Activated CD4-positive, alpha-beta T cell treated with anti-CD3 and anti-CD28 coated beads, Interleukin-2, amount 50 U/mL, for 16 hours (primary cell): ENCODE measurements around the gene GAPDH.
"Not testable (repeated sequence)": the region's sequence is repeated elsewhere in the genome, so short reads cannot be mapped to it uniquely, and the experiment has no call there.

Experiments used
- DNase-seq: peaks from one replicate; pipeline ENCODE4 v3.0.0-alpha.2; 2020

GAPDH gene

GRCh38 chr12:6547987-6548386 is 13.7 kb downstream of the GAPDH start:
- no peak for DNase-seq

GRCh38 chr12:6548556-6548955 is 14.2 kb downstream of the GAPDH start:
- no peak for DNase-seq

- DNase-seq = no peak
Measured at GRCh38 chr12:6548966-6549683, 14.8 kb downstream of the GAPDH start.

- no peak for DNase-seq
Measured at GRCh38 chr12:6549684-6550151, 15.4 kb downstream of the GAPDH start.

GRCh38 chr12:6550294-6551062 is 16.2 kb downstream of the GAPDH start:
- DNase-seq = no peak

- DNase-seq = no peak
Measured at GRCh38 chr12:6551063-6551461, 16.7 kb downstream of the GAPDH start.

- no peak for DNase-seq
Measured at GRCh38 chr12:6551496-6552139, 17.3 kb downstream of the GAPDH start.

- no peak for DNase-seq
Measured at GRCh38 chr12:6552140-6552551, 17.8 kb downstream of the GAPDH start.

GRCh38 chr12:6553051-6553868 is 18.9 kb downstream of the GAPDH start:
- no peak for DNase-seq

GRCh38 chr12:6554168-6555017 is 20.1 kb downstream of the GAPDH start:
- DNase-seq = peak; percentile 87

- no peak for DNase-seq
Measured at GRCh38 chr12:6555018-6555691, 20.8 kb downstream of the GAPDH start.

- not testable (repeated sequence) for DNase-seq
Measured at GRCh38 chr12:6556496-6556817, 22.1 kb downstream of the GAPDH start.

- no peak for DNase-seq
Measured at GRCh38 chr12:6556857-6557256, 22.5 kb downstream of the GAPDH start.

- DNase-seq = peak; percentile 76
Measured at GRCh38 chr12:6558014-6558760, 23.9 kb downstream of the GAPDH start.

GRCh38 chr12:6559500-6559899 is 25.2 kb downstream of the GAPDH start:
- DNase-seq = no peak

GRCh38 chr12:6560501-6561205 is 26.3 kb downstream of the GAPDH start:
- DNase-seq = no peak

GRCh38 chr12:6562881-6563280 is 28.6 kb downstream of the GAPDH start:
- no peak for DNase-seq

- DNase-seq = peak; percentile 66
Measured at GRCh38 chr12:6563448-6564050, 29.2 kb downstream of the GAPDH start.

GRCh38 chr12:6567112-6567670 is 32.9 kb downstream of the GAPDH start:
- DNase-seq = no peak
